DOHH2 (cell line): ENCODE measurements around the gene AQP6.

ENCODE experiments used
- H3F3A ChIP-seq: fragments of 200-600 bp; sonication (generic), shearing (Covaris generic); 2 replicates; pipeline ENCODE4 v1.6.0; 2016; ENCODE audit warnings: antibody characterized with exemption, mild to moderate bottlenecking; ENCODE audit not compliant: control insufficient read depth, insufficient read depth
- H3K27ac ChIP-seq: fragments of 200-600 bp; sonication (generic); 2 replicates; pipeline ENCODE4 v1.5.1; 2014; ENCODE audit warnings: low read depth, mild to moderate bottlenecking, low read length, moderate library complexity
- H3K27me3 ChIP-seq: fragments of 200-600 bp; sonication (generic); 2 replicates; pipeline ENCODE4 v1.6.1; 2014; ENCODE audit warnings: mild to moderate bottlenecking, low read length, mixed read lengths; ENCODE audit not compliant: control insufficient read depth
- H3K36me3 ChIP-seq: fragments of 200-600 bp; sonication (generic); 2 replicates; pipeline ENCODE4 v1.6.1; 2014; ENCODE audit warnings: mild to moderate bottlenecking, low read length, moderate library complexity, mixed read lengths; ENCODE audit not compliant: control insufficient read depth
- H3K4me1 ChIP-seq: fragments of 200-600 bp; sonication (generic); 2 replicates; pipeline ENCODE4 v1.6.1; 2014; ENCODE audit warnings: mild to moderate bottlenecking, low read length, mixed read lengths; ENCODE audit not compliant: control insufficient read depth
- H3K4me2 ChIP-seq: fragments of 200-600 bp; sonication (generic); 2 replicates; pipeline ENCODE4 v1.6.0; 2014; ENCODE audit warnings: mild to moderate bottlenecking, low read length, moderate library complexity
- H3K4me3 ChIP-seq: fragments of 200-600 bp; sonication (generic); 2 replicates; pipeline ENCODE4 v1.5.1; 2014; ENCODE audit warnings: mild to moderate bottlenecking, low read length, mixed read lengths
- H3K79me2 ChIP-seq: fragments of 200-600 bp; sonication (generic); 2 replicates; pipeline ENCODE4 v1.6.1; 2014; ENCODE audit warnings: mild to moderate bottlenecking, low read length, mixed read lengths; ENCODE audit not compliant: control insufficient read depth
- H3K9me2 ChIP-seq: fragments of 200-600 bp; sonication (generic); replicated peaks from 2 replicates; pipeline ENCODE4 v1.6.1; 2014; ENCODE audit warnings: mild to moderate bottlenecking, low read length, mixed read lengths; ENCODE audit not compliant: control insufficient read depth
- H3K9me3 ChIP-seq: fragments of 200-600 bp; sonication (generic); 2 replicates; pipeline ENCODE4 v1.6.1; 2014; ENCODE audit warnings: antibody characterized with exemption, low read length, mixed read lengths; ENCODE audit not compliant: control insufficient read depth, insufficient read depth
- H4K20me1 ChIP-seq: fragments of 200-600 bp; sonication (generic); 2 replicates; pipeline ENCODE4 v1.6.0; 2014; ENCODE audit warnings: low read depth, mild to moderate bottlenecking, antibody characterized with exemption, low read length, moderate library complexity; ENCODE audit not compliant: control insufficient read depth, insufficient read depth
- CTCF ChIP-seq: fragments of 200-600 bp; sonication (generic); IDR thresholded peaks from one replicate; pipeline ENCODE4 v1.5.1; 2014; ENCODE audit warnings: antibody characterized with exemption, mild to moderate bottlenecking, low read depth, low read length; ENCODE audit not compliant: poor library complexity, severe bottlenecking
- EZH2phosphoT487 ChIP-seq: fragments of 200-600 bp; sonication (generic); IDR thresholded peaks from 2 replicates; pipeline ENCODE4 v1.6.1; 2017; ENCODE audit warnings: borderline replicate concordance, mild to moderate bottlenecking, antibody characterized with exemption, low read length, moderate library complexity, mixed read lengths

Gene AQP6

GRCh38 chr12:49942921-49943624 is 29.7 kb upstream of the AQP6 start:
- no peaks in the 10 kb centered on the region for H4K20me1 ChIP-seq
- no peaks in the 10 kb centered on the region for H3K79me2 ChIP-seq
- H3K9me3 ChIP-seq: no peaks in the 10 kb centered on the region
- no peaks in the 10 kb centered on the region for H3K27me3 ChIP-seq
- H3K9me2 ChIP-seq: no peaks in the 10 kb centered on the region
- H3K36me3 ChIP-seq: no peaks in the 10 kb centered on the region
- peaks cover 12% of the 10 kb centered on the region for H3K4me1 ChIP-seq
- TF ChIP-seq CTCF (no peak), EZH2phosphoT487 (no peak)
- 0 out of 2 replicates have a peak, but pooled peaks cover 2% of the 10 kb centered on the region for H3F3A ChIP-seq
- H3K4me2 ChIP-seq: no peak overlapping the region
- H3K27ac ChIP-seq: no peak overlapping the region
- no peak overlapping the region for H3K4me3 ChIP-seq

DNA sequence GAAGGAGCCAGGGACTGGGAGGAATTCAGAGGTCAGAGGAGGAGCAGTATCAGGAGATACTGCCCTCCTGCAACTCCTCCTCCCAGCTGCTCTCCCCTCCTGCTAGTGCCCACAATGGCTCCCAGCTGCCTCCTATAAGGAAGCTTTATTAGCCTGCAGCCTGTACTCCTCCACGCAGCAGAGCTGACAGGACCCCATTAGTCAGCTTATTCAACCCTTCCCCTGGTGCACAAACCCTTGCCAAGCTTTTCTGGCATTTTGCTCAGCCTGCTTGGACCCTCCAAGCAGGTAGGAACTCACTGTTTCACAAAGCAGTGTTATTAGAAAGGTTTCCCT is 29.2 kb upstream of the AQP6 start:
- no peaks in the 10 kb centered on the region for H4K20me1 ChIP-seq

DNA sequence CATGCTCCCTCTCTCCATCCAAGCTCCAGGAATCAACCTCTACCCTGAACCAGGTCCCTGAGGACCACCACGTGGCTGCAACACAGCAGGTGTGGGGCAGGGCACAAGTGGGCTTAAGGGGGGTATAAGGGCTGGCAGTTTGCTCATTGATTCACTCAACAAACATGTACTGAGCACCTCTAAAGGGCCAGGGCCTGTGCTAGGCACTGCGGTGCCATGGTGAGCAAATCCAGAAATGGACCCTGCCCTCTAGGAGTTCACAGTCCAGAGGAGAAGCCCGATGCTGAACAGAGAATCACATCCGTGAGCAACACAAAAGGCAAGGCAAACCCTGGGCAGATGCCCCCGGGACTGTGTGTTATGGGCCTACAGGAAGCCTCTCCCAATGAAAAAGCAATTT is 28.7 kb upstream of the AQP6 start:
- H3K79me2 ChIP-seq: no peaks in the 10 kb centered on the region
- no peaks in the 10 kb centered on the region for H4K20me1 ChIP-seq
- H3K4me1 ChIP-seq: peaks cover 12% of the 10 kb centered on the region
- no peaks in the 10 kb centered on the region for H3K36me3 ChIP-seq
- no peak for TF ChIP-seq CTCF
- no peak for TF ChIP-seq EZH2phosphoT487
- no peaks in the 10 kb centered on the region for H3K9me3 ChIP-seq
- H3K4me3 ChIP-seq: no peak overlapping the region
- H3K27me3 ChIP-seq: no peaks in the 10 kb centered on the region
- no peak overlapping the region for H3K27ac ChIP-seq
- H3K9me2 ChIP-seq: no peaks in the 10 kb centered on the region
- H3F3A ChIP-seq: 0 out of 2 replicates have a peak, but pooled peaks cover 2% of the 10 kb centered on the region
- H3K4me2 ChIP-seq: no peak overlapping the region

More for the DNA sequence above, 29.2 kb upstream of the AQP6 start:
- no peak overlapping the region for H3K4me3 ChIP-seq
- no peaks in the 10 kb centered on the region for H3K79me2 ChIP-seq
- H3K27ac ChIP-seq: no peak overlapping the region
- no peaks in the 10 kb centered on the region for H3K36me3 ChIP-seq
- peaks cover 12% of the 10 kb centered on the region for H3K4me1 ChIP-seq
- no peaks in the 10 kb centered on the region for H3K9me3 ChIP-seq
- no peak overlapping the region for H3K4me2 ChIP-seq
- TF ChIP-seq CTCF (no peak), EZH2phosphoT487 (no peak)
- H3K27me3 ChIP-seq: no peaks in the 10 kb centered on the region
- H3F3A ChIP-seq: 0 out of 2 replicates have a peak, but pooled peaks cover 2% of the 10 kb centered on the region
- H3K9me2 ChIP-seq: no peaks in the 10 kb centered on the region
